PC-3 (cell line): ENCODE measurements around the gene HIVEP3. TPM values are rescaled to one million over a fixed set of nuclear protein-coding genes. Genes with fewer than 3 reads are reported as not detected.

Experiments used
- ATAC-seq: fragments of 200-7000 bp; cut with Tn5 transposase; 2 replicates; pipeline ENCODE4 v1.9.1; 2020; ENCODE audit warnings: mild to moderate bottlenecking, moderate library complexity
- BruUV-seq: library from RNA; stranded (reverse); fragments of 400-500 nt; replicated peaks from 2 replicates; lab custom pipeline; 2021; lab: Mats Ljungman, UMichigan
- CTCF ChIA-PET: fragments of 300-600 bp; sonication (Branson Sonifier 250); formaldehyde crosslinking; loops from one replicate; lab custom pipeline; 2022; ENCODE audit warnings: antibody characterized with exemption; lab: Charles Lee
- POLR2A ChIA-PET: fragments of 300-600 bp; sonication (Branson Sonifier 250); formaldehyde crosslinking; loops from one replicate; lab custom pipeline; 2022; ENCODE audit warnings: antibody characterized with exemption; ENCODE audit not compliant: unreplicated experiment; lab: Charles Lee
- DNase-seq: peaks from one replicate; pipeline ENCODE4 v3.0.0-alpha.2; 2015
- H2AFZ ChIP-seq: fragments of 300-600 bp; sonication (generic); 2 replicates; pipeline ENCODE4 v1.6.0; 2016; ENCODE audit warnings: antibody characterized with exemption, low read length
- H3F3A ChIP-seq: fragments of 300-600 bp; sonication (generic); one replicate; pipeline ENCODE4 v1.6.0; 2017; ENCODE audit warnings: antibody characterized with exemption, low read length, control low read depth, mild to moderate bottlenecking; ENCODE audit not compliant: unreplicated experiment
- H3K27ac ChIP-seq: fragments of 300-600 bp; sonication (generic); 2 replicates; pipeline ENCODE4 v1.5.1; 2016; ENCODE audit warnings: mild to moderate bottlenecking, low read length
- H3K27me3 ChIP-seq: fragments of 300-600 bp; sonication (generic); 2 replicates; pipeline ENCODE4 v1.6.1; 2016; ENCODE audit warnings: low read length, mixed read lengths
- H3K36me3 ChIP-seq: fragments of 300-600 bp; sonication (generic); 2 replicates; pipeline ENCODE4 v1.6.1; 2016; ENCODE audit warnings: low read depth, mixed run types, low read length, mixed read lengths
- H3K4me1 ChIP-seq: fragments of 300-600 bp; sonication (generic); 2 replicates; pipeline ENCODE4 v1.5.1; 2016; ENCODE audit warnings: low read length; ENCODE audit not compliant: insufficient read depth
- H3K4me2 ChIP-seq: fragments of 300-600 bp; sonication (generic); 2 replicates; pipeline ENCODE4 v1.6.0; 2016; ENCODE audit warnings: low read length
- H3K4me3 ChIP-seq: fragments of 300-600 bp; sonication (generic); 2 replicates; pipeline ENCODE4 v1.5.1; 2016; ENCODE audit warnings: mild to moderate bottlenecking, low read length, mixed read lengths
- H3K79me2 ChIP-seq: fragments of 300-600 bp; sonication (generic); 2 replicates; pipeline ENCODE4 v1.6.1; 2017; ENCODE audit warnings: low read length, mixed read lengths
- H3K9ac ChIP-seq: fragments of 300-600 bp; sonication (generic); 2 replicates; pipeline ENCODE4 v1.6.0; 2016; ENCODE audit warnings: mild to moderate bottlenecking, low read length
- H3K9me2 ChIP-seq: fragments of 300-600 bp; sonication (generic); replicated peaks from 2 replicates; pipeline ENCODE4 v1.6.1; 2016; ENCODE audit warnings: mixed run types, low read length, mixed read lengths
- H3K9me3 ChIP-seq: fragments of 300-600 bp; sonication (generic); 2 replicates; pipeline ENCODE4 v1.6.1; 2016; ENCODE audit warnings: low read length, mixed read lengths
- H4K20me1 ChIP-seq: fragments of 300-600 bp; sonication (generic); 2 replicates; pipeline ENCODE4 v1.6.1; 2016; ENCODE audit warnings: low read length, mixed read lengths
- EZH2 ChIP-seq: fragments of 300-600 bp; sonication (generic); IDR thresholded peaks from one replicate; pipeline ENCODE4 v1.6.1; 2017; ENCODE audit warnings: antibody characterized with exemption, mild to moderate bottlenecking, low read length; ENCODE audit not compliant: unreplicated experiment
- EZH2phosphoT487 ChIP-seq: fragments of 300-600 bp; sonication (generic); IDR thresholded peaks from 2 replicates; pipeline ENCODE4 v1.6.1; 2018; ENCODE audit warnings: mild to moderate bottlenecking, antibody characterized with exemption, low read length, borderline replicate concordance
- intact Hi-C: fragments of 100-400 bp; cut with micrococcal nuclease; formaldehyde crosslinking; loops from 2 replicates; pipeline ENCODE4 v1.9.0; 2023
- total RNA-seq: library from RNA; depleted of rRNA; stranded (reverse); fragments of >200 nt; gene quantifications from 2 replicates; pipeline ENCODE4 v1.2.3, GENCODE V29; 2014
- TF ChIP-seq, protein P1 (sequence below): fragments of 300-600 bp; sonication (generic); conservative IDR thresholded peaks from 2 replicates; pipeline ENCODE4 v1.5.1; 2017; ENCODE audit warnings: antibody characterized with exemption, low read depth, mild to moderate bottlenecking, low read length

HIVEP3 gene
- total RNA-seq, 1 experiment from 2014 or later: 9.8 TPM

DNA sequence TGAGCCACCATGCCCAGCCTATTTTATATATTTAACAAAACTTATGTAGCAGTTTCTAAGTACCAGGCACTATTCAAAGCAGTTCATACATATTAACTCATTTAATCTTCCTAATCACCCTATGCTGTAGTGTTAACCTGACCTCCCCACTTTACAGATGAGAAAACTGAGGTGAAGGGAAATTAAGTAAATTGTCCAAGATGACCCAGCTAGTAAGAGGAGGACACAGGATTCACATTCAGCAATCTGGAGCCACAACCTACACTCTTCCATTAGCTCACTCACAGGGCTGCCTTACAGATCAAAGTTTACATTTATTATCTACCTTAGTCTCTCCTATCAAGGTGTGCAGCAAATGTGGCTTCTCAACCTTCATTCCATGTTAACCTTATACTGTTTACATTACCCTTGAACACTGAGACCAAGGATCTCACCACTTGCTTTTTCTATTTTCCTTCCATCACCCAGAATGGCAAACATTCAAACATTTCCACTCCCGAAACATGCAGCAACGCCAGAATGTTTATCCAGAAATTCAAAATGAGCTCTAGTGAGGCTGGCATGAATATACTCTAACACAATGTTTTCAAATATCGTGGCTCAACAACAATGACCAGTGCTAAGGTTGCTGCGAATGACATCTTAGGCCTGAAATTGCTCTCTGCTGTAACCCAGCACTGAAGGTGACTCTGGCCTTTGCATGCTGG lies 24.5 kb downstream of the HIVEP3 start:
- H3K9me3 ChIP-seq: no peaks in the 10 kb centered on the region
- no TSS peak for BruUV-seq
- no peaks in the 10 kb centered on the region for H3K36me3 ChIP-seq
- no peak overlapping the region for H2AFZ ChIP-seq
- TF ChIP-seq, protein P1, sequence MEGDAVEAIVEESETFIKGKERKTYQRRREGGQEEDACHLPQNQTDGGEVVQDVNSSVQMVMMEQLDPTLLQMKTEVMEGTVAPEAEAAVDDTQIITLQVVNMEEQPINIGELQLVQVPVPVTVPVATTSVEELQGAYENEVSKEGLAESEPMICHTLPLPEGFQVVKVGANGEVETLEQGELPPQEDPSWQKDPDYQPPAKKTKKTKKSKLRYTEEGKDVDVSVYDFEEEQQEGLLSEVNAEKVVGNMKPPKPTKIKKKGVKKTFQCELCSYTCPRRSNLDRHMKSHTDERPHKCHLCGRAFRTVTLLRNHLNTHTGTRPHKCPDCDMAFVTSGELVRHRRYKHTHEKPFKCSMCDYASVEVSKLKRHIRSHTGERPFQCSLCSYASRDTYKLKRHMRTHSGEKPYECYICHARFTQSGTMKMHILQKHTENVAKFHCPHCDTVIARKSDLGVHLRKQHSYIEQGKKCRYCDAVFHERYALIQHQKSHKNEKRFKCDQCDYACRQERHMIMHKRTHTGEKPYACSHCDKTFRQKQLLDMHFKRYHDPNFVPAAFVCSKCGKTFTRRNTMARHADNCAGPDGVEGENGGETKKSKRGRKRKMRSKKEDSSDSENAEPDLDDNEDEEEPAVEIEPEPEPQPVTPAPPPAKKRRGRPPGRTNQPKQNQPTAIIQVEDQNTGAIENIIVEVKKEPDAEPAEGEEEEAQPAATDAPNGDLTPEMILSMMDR: no peak
- no peak for TF ChIP-seq EZH2
- TF ChIP-seq EZH2phosphoT487: no peak
- CTCF ChIA-PET: interaction anchor here (0.7 kb wide), 1 partner anchor 22 kb away, joined by 4 read pairs; no protein-coding TSS in a partner anchor
- H3K4me2 ChIP-seq: no peak overlapping the region
- H3K79me2 ChIP-seq: peaks cover 90% of the 10 kb centered on the region
- no peaks in the 10 kb centered on the region for H3F3A ChIP-seq
- POLR2A ChIA-PET: no interaction called here
- H4K20me1 ChIP-seq: no peaks in the 10 kb centered on the region
- H3K27me3 ChIP-seq: no peaks in the 10 kb centered on the region
- no peak overlapping the region for H3K27ac ChIP-seq
- H3K4me3 ChIP-seq: no peak overlapping the region
- H3K4me1 ChIP-seq: peaks cover 35% of the 10 kb centered on the region
- H3K9ac ChIP-seq: no peak overlapping the region
- intact Hi-C loops: no loop called here
- no peaks in the 10 kb centered on the region for H3K9me2 ChIP-seq
- DNase-seq (no peak), ATAC-seq (no peak)

DNA sequence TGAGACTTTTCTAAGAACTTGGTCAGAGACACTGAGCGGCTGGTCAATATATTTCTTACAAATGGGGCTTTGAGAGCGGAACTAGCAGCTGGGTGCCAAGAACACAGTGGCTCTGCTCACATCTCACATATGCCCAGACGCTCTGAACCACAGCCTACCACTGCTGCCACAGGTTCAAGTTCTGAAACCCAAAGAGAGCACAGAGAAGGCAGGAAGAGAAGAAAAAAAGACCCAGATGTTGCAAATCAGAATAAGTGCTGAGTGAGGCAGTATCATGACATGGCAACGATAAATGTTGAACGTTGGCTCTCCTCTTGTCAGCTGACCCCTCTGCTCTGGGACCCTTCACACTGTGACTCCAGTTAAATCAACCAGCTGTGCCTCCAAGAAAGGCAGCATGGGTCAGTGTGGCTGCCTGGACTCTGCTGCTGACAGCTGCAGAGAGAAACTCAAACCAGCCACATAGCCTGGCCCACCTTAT lies 26.4 kb downstream of the HIVEP3 start:
- Histone ChIP-seq H2AFZ (no peak overlapping the region), H3F3A (no peaks in the 10 kb centered on the region), H3K4me2 (no peak overlapping the region), H4K20me1 (no peaks in the 10 kb centered on the region), H3K9me2 (no peaks in the 10 kb centered on the region), H3K4me3 (no peak overlapping the region), H3K9me3 (no peaks in the 10 kb centered on the region), H3K27ac (no peak overlapping the region), H3K36me3 (no peaks in the 10 kb centered on the region), H3K9ac (no peak overlapping the region), H3K79me2 (peaks cover 83% of the 10 kb centered on the region), H3K4me1 (peaks cover 19% of the 10 kb centered on the region), H3K27me3 (no peaks in the 10 kb centered on the region)
- TF ChIP-seq EZH2phosphoT487 (no peak), EZH2 (no peak)
- TF ChIP-seq, protein P1: no peak
- intact Hi-C loops: no loop called here
- ChIA-PET POLR2A (no interaction called here), CTCF (no interaction called here)
- ATAC-seq: no peak
- no peak for DNase-seq
- no TSS peak for BruUV-seq
